WTC11 (cell line): ENCODE measurements around the gene HNRNPUL2.

Experiments
- CREB1 ChIP-seq: sonication (generic); formaldehyde crosslinking; IDR thresholded peaks from 2 replicates; pipeline ENCODE4 v1.8.0; 2023; ENCODE audit warnings: mild to moderate bottlenecking, missing genetic modification reagents
- CTCF ChIP-seq: fragments of 200-600 bp; IDR thresholded peaks from 2 replicates; pipeline ENCODE4 v1.8.0; 2022; ENCODE audit warnings: antibody characterized with exemption
- E2F4 ChIP-seq: sonication (generic); formaldehyde crosslinking; IDR thresholded peaks from 2 replicates; pipeline ENCODE4 v1.8.1; 2022; ENCODE audit warnings: low read depth, mild to moderate bottlenecking, moderate library complexity, missing genetic modification reagents, borderline replicate concordance
- JUN ChIP-seq: sonication (generic); formaldehyde crosslinking; IDR thresholded peaks from 2 replicates; pipeline ENCODE4 v1.8.0; 2023; ENCODE audit warnings: mild to moderate bottlenecking, missing genetic modification reagents
- KAT7 ChIP-seq: sonication (generic); formaldehyde crosslinking; IDR thresholded peaks from 2 replicates; pipeline ENCODE4 v1.8.1; 2023; ENCODE audit warnings: missing genetic modification reagents, mild to moderate bottlenecking, borderline replicate concordance
- SMAD4 ChIP-seq: sonication (generic); formaldehyde crosslinking; IDR thresholded peaks from 2 replicates; pipeline ENCODE4 v1.8.0; 2022; ENCODE audit warnings: mild to moderate bottlenecking, missing genetic modification reagents
- SP1 ChIP-seq: sonication (generic); formaldehyde crosslinking; conservative IDR thresholded peaks from 2 replicates; pipeline ENCODE4 v1.8.1; 2022; ENCODE audit warnings: missing genetic modification reagents
- STAT6 ChIP-seq: sonication (generic); formaldehyde crosslinking; conservative IDR thresholded peaks from 2 replicates; pipeline ENCODE4 v1.8.1; 2023; ENCODE audit warnings: mild to moderate bottlenecking, low read depth, missing genetic modification reagents, moderate library complexity

- TF ChIP-seq CTCF (no peak), SMAD4 (CRISPR knock-in tag) (no peak), KAT7 (no peak), E2F4 (no peak), JUN (CRISPR knock-in tag) (no peak), SP1 (CRISPR knock-in tag) (no peak), CREB1 (CRISPR knock-in tag) (no peak), STAT6 (no peak)
Measured at GRCh38 chr11:62706850-62707247, 20.4 kb downstream of the HNRNPUL2 start.
